ENCODE results near the gene GNAT2.

The GNAT2 gene

GRCh38 chr1:109605381-109605780, 14.0 kb downstream of the GNAT2 start:
- no peak for DNase-seq

GRCh38 chr1:109603229-109603628, 16.2 kb downstream of the GNAT2 start:
- no peak for DNase-seq

DNA sequence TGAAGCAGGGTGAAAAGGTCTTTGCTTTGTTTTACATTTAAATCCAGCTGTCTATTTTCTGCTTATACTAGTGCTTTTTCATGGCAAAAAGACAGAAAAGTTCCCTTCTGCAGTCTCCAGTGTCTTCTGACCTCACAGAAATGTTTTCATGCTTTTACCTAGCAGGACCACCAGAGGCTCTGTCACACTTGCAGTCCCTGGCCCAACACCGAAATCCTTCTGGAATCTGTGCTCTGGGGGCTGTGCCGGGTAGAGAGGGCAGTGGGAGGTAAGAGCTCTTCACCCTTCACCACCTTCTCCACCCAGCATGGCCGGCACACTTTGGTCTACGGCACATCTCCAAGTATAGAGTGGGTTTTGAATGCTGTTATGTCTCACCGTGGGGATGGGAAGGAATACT, 20.8 kb downstream of the GNAT2 start:
- peak; percentile 62 for DNase-seq

DNA sequence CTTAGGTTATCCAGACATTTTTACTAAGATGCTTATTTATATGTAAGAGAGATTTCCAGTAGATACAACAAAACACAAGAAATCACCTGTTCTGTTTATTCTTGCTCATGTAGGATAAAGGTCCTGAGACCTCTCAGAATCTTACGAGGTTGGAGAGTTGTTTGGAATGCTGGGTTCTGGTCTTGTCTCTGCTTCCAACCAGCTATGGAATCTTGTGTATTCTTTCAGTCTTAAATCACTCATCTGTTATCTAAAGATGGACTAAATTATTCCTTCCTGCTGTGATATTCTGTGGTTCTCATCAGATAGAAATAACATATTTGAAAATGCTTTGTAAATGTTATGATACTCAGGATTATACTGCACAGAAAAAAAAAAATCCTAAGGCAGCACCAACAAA, 21.3 kb downstream of the GNAT2 start:
- no peak for DNase-seq

DNA sequence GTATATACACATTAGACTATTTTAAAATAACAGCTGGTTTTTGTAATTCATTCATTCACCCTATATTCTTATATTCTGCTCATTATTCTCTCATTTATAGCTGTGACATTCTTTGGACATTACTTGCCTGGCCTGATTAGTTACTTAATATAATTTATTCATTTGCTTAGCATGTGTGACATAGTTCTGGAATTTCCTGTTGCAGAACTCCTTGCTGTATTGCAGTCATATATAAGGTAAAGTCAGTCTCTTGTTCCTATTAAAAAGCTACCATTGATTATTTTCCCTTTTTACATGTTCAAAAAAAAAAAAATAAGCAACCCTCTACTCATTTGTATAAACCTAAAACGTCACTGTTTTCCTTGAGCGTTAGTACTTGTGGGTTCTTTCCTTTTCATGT, 23.9 kb downstream of the GNAT2 start:
- no peak for DNase-seq

GRCh38 chr1:109592916-109593315, 26.5 kb downstream of the GNAT2 start:
- no peak for DNase-seq

- no peak for DNase-seq
Observed at GRCh38 chr1:109589679-109590078, 29.7 kb downstream of the GNAT2 start.

DNA sequence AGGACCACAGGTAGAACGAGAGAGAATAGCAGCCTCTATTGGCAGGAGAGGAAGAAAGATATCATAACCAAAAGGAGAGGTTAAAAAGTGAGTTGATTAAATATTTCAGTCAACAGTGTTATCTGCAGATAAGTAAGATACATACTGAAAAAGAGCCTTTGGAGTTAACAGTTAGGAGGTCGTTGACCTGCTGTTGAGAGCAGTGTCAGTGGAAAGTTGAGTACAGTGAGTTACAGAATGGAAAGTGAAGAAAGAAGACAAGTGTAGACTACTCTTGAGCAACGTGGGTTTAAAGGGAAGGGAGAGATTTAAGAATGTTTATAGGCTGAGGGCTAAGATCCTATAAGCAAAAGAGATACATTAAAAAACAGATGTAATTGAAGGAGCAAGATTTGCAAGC, 30.2 kb downstream of the GNAT2 start:
- no peak for DNase-seq

GRCh38 chr1:109586055-109586454, 33.4 kb downstream of the GNAT2 start:
- no peak for DNase-seq

DNA sequence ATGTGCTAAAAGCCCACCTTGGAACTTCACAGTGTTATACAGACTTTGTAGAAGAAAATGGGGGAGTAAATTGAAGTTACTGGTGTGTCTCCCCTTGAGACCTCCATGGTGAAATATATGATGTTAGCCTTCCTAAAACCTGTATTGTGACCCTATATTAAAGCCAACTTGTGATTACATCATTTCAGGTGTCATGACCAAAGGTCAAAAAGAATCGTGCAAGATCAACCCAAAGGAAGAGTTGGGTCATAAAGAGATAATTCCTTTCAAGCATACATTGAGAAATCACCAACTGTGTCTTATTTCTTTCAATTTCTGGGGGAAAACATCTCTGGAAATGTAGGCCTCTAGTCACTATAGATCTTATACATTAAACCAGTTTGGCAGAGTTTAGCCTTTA, 34.6 kb downstream of the GNAT2 start:
- DNase-seq, result no peak

- no peak for DNase-seq
Observed at GRCh38 chr1:109582021-109582420, 37.4 kb downstream of the GNAT2 start.

GRCh38 chr1:109579491-109579890, 39.9 kb downstream of the GNAT2 start:
- no peak for DNase-seq

GRCh38 chr1:109578947-109579443, 40.4 kb downstream of the GNAT2 start:
- no peak for DNase-seq

- DNase-seq, result no peak
Observed at GRCh38 chr1:109573785-109574184, 45.6 kb downstream of the GNAT2 start.

GRCh38 chr1:109570414-109570813, 49.0 kb downstream of the GNAT2 start:
- peak; percentile 54 for DNase-seq

GRCh38 chr1:109569323-109569722, 50.1 kb downstream of the GNAT2 start:
- DNase-seq, result no peak

GRCh38 chr1:109567877-109568672, 51.3 kb downstream of the GNAT2 start:
- no peak for DNase-seq

DNA sequence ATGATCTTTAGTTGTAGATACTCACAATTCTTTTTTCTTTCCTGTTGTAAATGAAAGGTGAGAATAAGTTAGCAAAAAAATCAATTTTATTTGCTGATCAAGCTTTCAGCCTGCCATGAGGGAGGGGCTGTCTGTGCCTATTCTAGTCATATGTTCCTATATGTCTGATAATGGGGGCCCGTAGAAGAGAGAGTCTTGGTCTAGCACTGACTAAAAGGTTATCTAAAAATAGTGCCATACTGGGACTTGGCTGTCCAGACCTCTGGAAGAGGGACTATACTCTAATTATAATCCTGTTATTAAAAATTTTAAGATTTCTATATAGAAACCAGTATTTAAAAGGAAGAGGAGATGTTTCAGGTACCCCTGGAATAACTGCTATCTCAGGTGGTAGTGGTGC, 52.4 kb downstream of the GNAT2 start:
- no peak for DNase-seq

GRCh38 chr1:109565241-109565640, 54.2 kb downstream of the GNAT2 start:
- no peak for DNase-seq

GRCh38 chr1:109564194-109564878, 55.1 kb downstream of the GNAT2 start:
- DNase-seq, result peak; percentile 68

GRCh38 chr1:109559995-109560394, 59.4 kb downstream of the GNAT2 start:
- DNase-seq, result no peak

GRCh38 chr1:109557520-109557919, 61.9 kb downstream of the GNAT2 start:
- no peak for DNase-seq

DNA sequence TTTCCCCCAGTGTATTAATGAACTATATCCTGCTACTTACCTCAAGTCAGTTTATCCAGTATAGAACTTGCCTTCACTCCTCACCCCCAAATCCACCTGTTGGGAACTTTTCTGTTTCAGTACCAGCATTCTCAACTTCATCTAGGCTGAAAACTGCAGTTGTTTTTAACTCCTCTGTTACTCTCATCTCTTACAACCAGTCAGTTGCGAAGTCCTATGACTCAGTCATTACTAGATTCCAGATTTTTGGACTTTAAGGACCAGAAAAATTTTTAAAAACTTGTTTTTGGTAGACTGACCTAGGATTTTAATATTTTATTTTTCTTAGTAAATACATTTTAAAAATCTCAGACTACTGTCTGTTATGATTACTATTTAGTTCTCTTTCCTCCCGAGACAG, 62.9 kb downstream of the GNAT2 start:
- DNase-seq, result no peak
